COLO829 (cell line): ENCODE data around the gene PRKAR1A.
"Not testable (repeated sequence)": the region's sequence is repeated elsewhere in the genome, so short reads cannot be mapped to it uniquely, and the experiment has no call there.

Experiments used
- DNase-seq: peaks from one replicate; pipeline ENCODE4 v3.0.0; 2012; ENCODE audit warnings: low spot score

Gene PRKAR1A

GRCh38 chr17:68511671-68512246, 471 bp upstream of the PRKAR1A start:
- DNase-seq = no peak

GRCh38 chr17:68512960-68513474, 787 bp downstream of the PRKAR1A start:
- no peak for DNase-seq

DNA sequence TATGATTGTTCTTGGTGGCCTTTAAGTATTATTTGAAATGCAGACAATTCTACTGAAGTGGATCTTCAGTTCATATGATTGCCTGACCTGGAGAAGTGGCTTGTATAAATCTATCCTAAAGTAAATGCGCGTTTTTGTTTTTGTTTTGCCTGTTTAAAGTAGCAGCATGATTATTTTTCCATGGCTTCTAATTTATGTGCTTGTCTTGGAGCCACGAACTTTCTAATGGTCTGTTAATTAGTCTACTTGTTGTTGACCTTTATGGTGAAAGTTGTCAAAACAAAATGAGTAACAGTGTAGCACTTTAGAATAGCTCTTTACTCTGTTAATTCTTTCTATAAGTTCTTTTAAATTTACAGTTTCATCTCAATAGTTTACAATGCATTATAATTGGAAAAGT, 1.7 kb downstream of the PRKAR1A start:
- no peak for DNase-seq

DNA sequence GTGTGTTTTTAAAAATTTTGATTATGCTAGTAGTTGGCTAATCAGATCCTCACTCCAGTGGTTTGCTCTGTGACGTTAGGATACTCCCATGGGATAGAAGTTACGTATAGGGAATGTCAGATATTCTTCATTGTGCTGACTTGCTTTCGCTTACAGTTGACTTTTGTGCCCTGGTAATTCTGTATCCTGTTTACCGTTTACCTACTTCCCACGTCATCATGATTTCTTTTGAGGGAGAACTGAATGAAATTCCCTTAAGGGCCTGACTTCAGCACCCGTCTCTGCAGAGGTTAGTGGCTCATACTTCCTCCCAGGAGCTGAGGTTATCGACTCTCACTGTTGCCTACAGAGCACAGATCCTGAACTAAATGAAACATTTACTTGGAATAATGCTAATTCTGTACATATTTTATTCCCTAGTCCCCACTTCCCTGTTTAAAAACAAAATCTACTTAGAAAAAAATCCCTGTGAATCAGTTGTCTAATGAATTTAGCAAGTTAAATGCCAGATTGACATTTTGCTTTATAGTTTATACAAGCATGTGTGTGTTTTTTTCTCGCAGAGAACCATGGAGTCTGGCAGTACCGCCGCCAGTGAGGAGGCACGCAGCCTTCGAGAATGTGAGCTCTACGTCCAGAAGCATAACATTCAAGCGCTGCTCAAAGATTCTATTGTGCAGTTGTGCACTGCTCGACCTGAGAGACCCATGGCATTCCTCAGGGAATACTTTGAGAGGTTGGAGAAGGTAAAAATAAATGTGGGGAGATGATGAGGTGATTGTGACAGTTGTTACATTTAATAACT, 2.8 kb downstream of the PRKAR1A start:
- DNase-seq = peak; percentile 89

DNA sequence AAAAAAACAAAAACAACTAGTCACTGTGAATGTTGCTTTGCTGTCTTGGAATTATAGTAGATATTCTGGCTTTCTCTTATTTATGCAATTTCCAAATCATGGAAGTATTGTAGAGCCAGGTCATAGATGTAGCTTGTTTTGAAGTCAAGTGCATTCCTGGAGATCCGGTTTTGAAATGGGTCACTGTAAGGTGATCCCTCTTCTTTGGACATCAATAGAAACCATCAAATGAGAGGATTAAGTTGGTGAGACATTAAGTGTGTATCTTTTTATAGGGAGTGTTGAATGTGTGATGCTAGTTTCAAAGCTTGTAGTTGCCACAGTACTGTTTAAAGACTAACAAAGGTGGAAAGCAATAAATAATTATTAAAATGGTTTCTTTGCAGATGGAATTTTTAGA, 4.5 kb downstream of the PRKAR1A start:
- no peak for DNase-seq

GRCh38 chr17:68517605-68518004, 5.4 kb downstream of the PRKAR1A start:
- not testable (repeated sequence) for DNase-seq

DNA sequence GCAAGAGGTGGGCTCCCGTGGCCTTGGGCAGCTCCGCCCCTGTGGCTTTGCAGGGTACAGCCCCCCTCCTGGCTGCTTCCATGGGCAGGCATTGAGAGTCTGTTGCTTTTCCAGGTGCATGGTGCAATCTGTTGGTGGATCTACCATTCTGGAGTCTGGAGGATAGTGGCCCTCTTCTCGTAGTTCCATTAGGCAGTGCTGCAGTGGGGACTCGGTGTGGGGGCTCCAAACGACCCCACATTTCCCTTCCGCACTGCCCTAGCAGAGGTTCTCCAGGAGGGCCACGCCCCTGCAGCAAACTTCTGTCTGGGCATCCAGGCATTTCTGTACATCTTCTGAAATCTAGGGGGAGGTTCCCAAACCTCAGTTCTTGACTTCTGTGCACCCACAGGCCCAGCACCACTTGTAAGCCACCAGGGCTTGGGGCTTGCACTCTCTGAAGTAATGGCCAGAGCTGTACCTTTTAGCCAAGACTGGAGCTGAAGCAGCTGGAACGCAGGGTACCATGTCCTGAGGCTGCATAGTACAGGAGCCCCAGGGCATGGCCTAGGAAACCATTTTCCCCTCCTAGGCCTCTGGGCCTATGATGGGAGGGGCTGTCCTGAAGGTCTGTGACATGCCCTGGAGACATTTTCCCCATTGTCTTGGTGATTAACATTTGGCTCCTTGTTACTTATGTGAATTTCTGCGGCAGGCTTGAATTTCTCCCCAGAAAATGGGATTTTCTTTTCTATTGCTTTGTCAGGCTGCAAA, 6.0 kb downstream of the PRKAR1A start:
- DNase-seq = no peak

DNA sequence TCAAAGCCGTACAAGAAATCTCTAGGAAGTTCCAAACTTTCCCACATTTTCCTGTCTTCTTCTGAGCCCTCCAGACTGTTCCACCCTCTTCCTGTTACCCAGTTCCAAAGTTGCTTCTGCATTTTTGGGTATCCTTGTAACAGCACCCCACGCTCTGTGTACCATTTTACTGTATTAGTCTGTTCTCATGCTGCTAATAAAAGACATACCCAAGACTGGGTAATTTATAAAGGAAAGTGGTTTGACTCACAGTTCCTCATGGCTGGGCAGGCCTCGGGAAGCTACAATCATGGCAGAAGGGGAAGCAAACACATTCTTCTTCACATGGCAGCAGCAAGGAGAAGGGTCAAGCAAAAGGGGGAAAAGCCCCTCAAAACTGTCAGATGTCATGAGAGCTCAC, 6.8 kb downstream of the PRKAR1A start:
- not testable (repeated sequence) for DNase-seq

DNA sequence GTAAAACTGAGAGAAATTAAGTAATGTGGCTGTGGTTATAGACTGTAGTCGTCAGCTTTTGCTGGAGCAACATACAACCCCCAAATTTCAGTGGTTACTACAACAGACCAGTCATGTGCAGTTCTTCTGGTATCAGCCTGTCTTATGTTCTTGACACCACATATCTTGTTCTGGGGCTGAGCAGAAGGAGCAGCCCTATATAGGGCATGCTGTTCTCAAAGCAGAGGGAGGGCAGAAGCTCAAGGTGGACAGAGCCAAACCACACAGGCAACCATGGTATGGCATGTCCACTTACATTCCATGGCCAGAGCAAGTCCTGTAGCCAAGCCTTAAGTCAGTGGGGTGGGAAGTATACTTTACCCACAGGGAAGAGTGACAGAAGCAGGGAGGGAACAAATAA, 7.7 kb downstream of the PRKAR1A start:
- no peak for DNase-seq

DNA sequence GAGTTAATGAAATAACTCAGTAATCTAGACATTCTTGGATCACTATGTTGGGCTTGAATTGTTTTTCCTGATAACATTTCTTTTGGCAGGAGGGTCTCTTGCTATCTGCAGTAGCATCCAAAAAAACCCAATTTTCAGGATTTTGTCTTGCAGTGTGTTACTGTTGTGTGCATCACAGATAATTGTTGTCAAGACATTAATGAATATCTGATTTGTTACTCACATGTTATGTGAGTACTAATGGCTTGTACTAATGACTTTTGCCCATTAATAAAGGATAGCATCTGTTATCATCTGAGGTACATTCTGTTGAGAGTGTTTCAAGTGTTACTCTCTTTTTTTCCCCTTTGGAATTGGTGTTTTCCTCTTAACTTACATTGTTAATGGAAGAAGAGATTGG, 10.0 kb downstream of the PRKAR1A start:
- DNase-seq = no peak

GRCh38 chr17:68526548-68526947, 14.3 kb downstream of the PRKAR1A start:
- no peak for DNase-seq

DNA sequence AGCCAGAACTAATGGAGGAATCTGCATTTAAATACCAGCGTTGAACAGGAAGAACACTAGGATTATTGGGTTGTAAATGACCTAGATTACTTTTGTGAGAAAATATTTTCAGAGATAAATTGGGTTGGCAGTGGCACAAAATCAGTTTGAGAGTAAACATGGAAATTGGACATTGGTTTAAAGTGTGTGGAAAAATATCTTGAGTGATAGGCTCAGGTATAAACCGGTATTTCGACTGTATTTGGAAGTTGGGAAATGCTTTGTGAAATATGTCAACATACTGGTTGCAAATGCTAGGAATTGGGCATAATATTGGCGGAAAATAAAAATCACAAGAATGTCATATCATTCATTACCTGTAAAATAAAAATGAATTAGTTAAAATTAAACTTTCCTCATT, 15.1 kb downstream of the PRKAR1A start:
- DNase-seq = no peak

DNA sequence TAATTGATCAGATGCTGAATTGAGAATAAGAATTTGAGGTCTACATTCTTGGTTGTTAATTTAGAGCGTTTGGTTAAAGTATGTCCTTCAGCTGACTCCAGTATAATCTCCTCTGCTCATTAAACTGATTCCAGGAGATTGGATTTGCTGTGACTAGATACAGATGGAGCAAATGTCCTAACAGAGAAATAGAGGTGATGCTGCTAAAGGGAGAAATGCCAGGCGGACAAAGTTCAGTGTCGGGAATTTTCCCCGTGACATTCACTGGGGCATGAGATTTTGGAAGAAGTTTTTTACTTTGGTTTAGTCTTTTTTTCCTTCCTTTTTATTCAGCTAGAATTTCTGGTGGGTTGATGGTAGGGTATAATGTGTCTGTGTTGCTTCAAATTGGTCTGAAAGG, 19.0 kb downstream of the PRKAR1A start:
- DNase-seq = no peak

DNA sequence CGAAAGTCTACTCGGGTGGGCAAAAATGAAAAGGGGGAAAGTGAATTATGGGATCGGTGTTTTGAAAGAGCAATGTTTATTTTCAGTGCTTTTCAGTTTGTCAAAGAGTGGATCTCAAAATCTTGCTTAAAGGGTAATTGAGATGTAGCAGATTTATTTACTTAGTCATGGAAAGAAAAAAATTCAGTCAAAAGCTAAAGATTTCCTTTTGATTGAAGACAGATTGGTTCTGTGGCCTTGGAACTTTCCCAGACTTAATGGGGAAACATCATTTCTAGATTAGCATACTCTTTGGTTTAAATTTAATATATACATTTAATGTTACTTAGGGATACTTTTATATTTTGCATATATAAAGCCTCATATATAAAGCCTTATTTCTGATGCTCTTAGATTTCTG, 20.6 kb downstream of the PRKAR1A start:
- no peak for DNase-seq

GRCh38 chr17:68533887-68534694, 21.9 kb downstream of the PRKAR1A start:
- DNase-seq = no peak

- DNase-seq = no peak
Observed at GRCh38 chr17:68534695-68535088, 22.5 kb downstream of the PRKAR1A start.

DNA sequence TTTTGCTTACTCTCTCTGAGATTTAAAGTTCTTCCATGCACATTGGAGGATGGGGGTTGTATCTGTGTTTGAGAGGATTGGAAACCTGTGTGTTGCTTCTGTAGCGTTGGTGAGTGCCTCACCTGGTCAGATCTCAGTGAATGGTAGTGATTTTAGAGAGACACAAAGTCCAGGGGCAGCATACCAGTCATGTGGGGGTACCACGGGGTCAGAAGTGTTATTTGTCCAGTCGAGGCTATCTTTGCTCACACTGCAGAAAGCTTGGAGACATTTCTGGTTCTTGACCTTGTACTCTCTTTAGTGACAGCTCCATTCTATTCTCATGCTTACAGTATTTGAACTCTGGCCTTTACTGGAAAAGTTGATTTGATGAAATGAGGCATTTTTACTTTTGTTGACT, 23.7 kb downstream of the PRKAR1A start:
- no peak for DNase-seq

DNA sequence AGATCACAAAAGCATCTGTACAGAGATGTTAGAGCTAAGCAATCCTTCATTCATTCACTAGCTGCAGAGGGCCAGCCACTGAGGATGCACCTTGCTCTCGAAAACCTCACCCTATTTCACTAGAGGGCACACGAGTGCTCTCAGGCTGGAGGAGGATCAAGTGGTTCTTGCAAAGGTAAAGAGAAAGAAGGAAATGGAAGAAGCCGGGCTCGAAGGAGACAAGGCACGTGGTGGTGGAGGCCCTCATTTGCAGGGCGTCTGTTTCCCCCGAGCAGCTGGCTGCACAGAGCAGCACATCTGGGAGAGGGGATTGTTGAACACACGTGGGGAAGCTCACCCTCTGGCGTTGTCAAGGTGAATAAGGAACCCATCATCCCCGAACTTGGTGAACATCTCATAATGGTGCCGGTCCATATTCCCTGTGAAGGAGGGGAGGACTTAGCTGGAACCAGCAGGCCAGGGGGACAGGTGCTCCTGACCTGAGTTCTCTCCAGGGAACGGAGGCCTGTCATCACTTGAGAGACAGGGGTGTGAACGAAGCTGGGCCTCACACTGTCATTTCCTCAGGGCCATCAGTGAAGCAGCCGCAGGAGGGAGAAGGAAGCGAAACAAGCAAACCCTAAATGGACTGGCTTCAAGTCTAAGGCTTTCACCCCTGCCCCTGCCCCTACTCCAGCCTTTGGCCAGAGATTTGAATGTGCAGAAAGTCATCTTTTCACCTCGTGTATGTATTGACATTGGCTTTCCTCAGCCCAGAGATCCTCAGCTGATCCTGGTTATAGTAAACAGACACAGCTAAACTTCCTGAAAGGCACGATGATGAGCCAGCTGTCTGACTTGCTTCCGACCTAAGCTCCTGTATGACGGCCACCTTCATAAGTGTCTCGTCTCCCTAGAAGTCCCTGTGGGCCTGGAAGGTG, 27.6 kb downstream of the PRKAR1A start:
- no peak for DNase-seq

- no peak for DNase-seq
Observed at GRCh38 chr17:68540981-68541380, 28.8 kb downstream of the PRKAR1A start.

GRCh38 chr17:68541816-68542215, 29.6 kb downstream of the PRKAR1A start:
- no peak for DNase-seq
